Neural cell (in vitro differentiated cells): Measurements from ENCODE around the gene NPFFR1. TPM values are rescaled to one million over a fixed set of nuclear protein-coding genes. Genes with fewer than 3 reads are reported as not detected.

Experiments
- H2AFZ ChIP-seq: fragments of 200-600, 300-800 bp; sonication (generic), shearing (Covaris generic); 2 replicates; pipeline ENCODE4 v1.6.0; 2014; ENCODE audit warnings: low read depth, mild to moderate bottlenecking, antibody characterized with exemption, low read length, moderate library complexity
- H3F3A ChIP-seq: fragments of 200-600 bp; shearing (Covaris generic); 2 replicates; pipeline ENCODE4 v1.6.1; 2016; ENCODE audit warnings: mild to moderate bottlenecking, moderate library complexity, mixed read lengths, antibody characterized with exemption, low read length; ENCODE audit not compliant: insufficient read depth, poor library complexity, severe bottlenecking
- H3K27ac ChIP-seq: fragments of 200-600, 300-800 bp; sonication (generic), shearing (Covaris generic); 2 replicates; pipeline ENCODE4 v1.5.1; 2014; ENCODE audit warnings: mild to moderate bottlenecking, low read length, moderate library complexity
- H3K27me3 ChIP-seq: fragments of 300-800, 200-600 bp; sonication (generic), shearing (Covaris generic); 2 replicates; pipeline ENCODE4 v1.6.0; 2014; ENCODE audit warnings: mild to moderate bottlenecking, low read depth, low read length, moderate library complexity; ENCODE audit not compliant: insufficient read depth
- H3K36me3 ChIP-seq: fragments of 300-800, 200-600 bp; sonication (generic), shearing (Covaris generic); 2 replicates; pipeline ENCODE4 v1.5.1; 2014; ENCODE audit warnings: mild to moderate bottlenecking, antibody characterized with exemption, low read length, moderate library complexity; ENCODE audit not compliant: insufficient read depth
- H3K4me2 ChIP-seq: fragments of 300-800, 200-600 bp; sonication (generic), shearing (Covaris generic); 2 replicates; pipeline ENCODE4 v1.6.0; 2014; ENCODE audit warnings: mild to moderate bottlenecking, low read length
- H3K4me3 ChIP-seq: fragments of 300-800, 200-600 bp; sonication (generic), shearing (Covaris generic); 2 replicates; pipeline ENCODE4 v1.5.1; 2014; ENCODE audit warnings: mild to moderate bottlenecking, low read length, moderate library complexity
- H3K79me2 ChIP-seq: fragments of 200-600 bp; shearing (Covaris generic); replicated peaks from 2 replicates; pipeline ENCODE4 v1.6.0; 2014; ENCODE audit warnings: mild to moderate bottlenecking, low read length, moderate library complexity; ENCODE audit not compliant: insufficient read depth
- H3K9ac ChIP-seq: fragments of 300-800, 200-600 bp; sonication (generic), shearing (Covaris generic); 2 replicates; pipeline ENCODE4 v1.6.1; 2016; ENCODE audit warnings: mild to moderate bottlenecking, low read length, mixed read lengths
- H3K9me2 ChIP-seq: fragments of 200-600 bp; shearing (Covaris generic); 2 replicates; pipeline ENCODE4 v1.6.1; 2016; ENCODE audit warnings: mild to moderate bottlenecking, low read length, mixed read lengths; ENCODE audit not compliant: insufficient read depth
- H3K9me3 ChIP-seq: fragments of 200-600, 300-800 bp; sonication (generic), shearing (Covaris generic); 2 replicates; pipeline ENCODE4 v1.6.1; 2016; ENCODE audit warnings: mild to moderate bottlenecking, mixed run types, low read length, moderate library complexity, mixed read lengths
- H4K20me1 ChIP-seq: fragments of 200-600 bp; shearing (Covaris generic); 2 replicates; pipeline ENCODE4 v1.6.1; 2016; ENCODE audit warnings: mild to moderate bottlenecking, mixed run types; ENCODE audit not compliant: insufficient read depth
- EP300 ChIP-seq: fragments of 450-650 bp; conservative IDR thresholded peaks from 2 replicates; pipeline ENCODE4 v1.6.1; 2014; ENCODE audit warnings: antibody characterized with exemption, mild to moderate bottlenecking, moderate library complexity; ENCODE audit not compliant: poor library complexity, severe bottlenecking
- EZH2 ChIP-seq: fragments of 200-600, 300-800 bp; shearing (Covaris generic), sonication (generic); IDR thresholded peaks from 2 replicates; pipeline ENCODE4 v1.6.1; 2014; ENCODE audit warnings: antibody characterized with exemption, low read length, borderline replicate concordance, mild to moderate bottlenecking; ENCODE audit not compliant: insufficient read depth, poor library complexity, severe bottlenecking
- MXI1 ChIP-seq: fragments of 450-650 bp; conservative IDR thresholded peaks from 2 replicates; pipeline ENCODE4 v1.6.1; 2014; ENCODE audit warnings: antibody characterized with exemption, mild to moderate bottlenecking; ENCODE audit not compliant: poor library complexity, severe bottlenecking
- POLR2AphosphoS5 ChIP-seq: IDR thresholded peaks from 2 replicates; pipeline ENCODE4 v1.6.1; 2012
- RAD21 ChIP-seq: fragments of 450-650 bp; conservative IDR thresholded peaks from 2 replicates; pipeline ENCODE4 v1.6.1; 2014; ENCODE audit warnings: antibody characterized with exemption, mild to moderate bottlenecking, moderate library complexity
- SMC3 ChIP-seq: fragments of 450-650 bp; conservative IDR thresholded peaks from 2 replicates; pipeline ENCODE4 v1.6.1; 2014; ENCODE audit warnings: antibody characterized with exemption, mild to moderate bottlenecking, moderate library complexity; ENCODE audit not compliant: poor library complexity
- TAF1 ChIP-seq: IDR thresholded peaks from 2 replicates; pipeline ENCODE4 v1.6.1; 2012; ENCODE audit warnings: low read depth
- polyA plus RNA-seq: library from polyadenylated mRNA; depleted of rRNA; stranded (reverse); fragments of >200 nt; gene quantifications from 2 replicates; pipeline ENCODE4 v1.2.3, GENCODE V29; 2014
- TF ChIP-seq, protein P1 (sequence below): IDR thresholded peaks from 2 replicates; pipeline ENCODE4 v1.6.1; 2012; ENCODE audit warnings: borderline replicate concordance
- TF ChIP-seq, protein P2 (sequence below): fragments of 450-650 bp; IDR thresholded peaks from 2 replicates; pipeline ENCODE4 v1.5.1; 2014; ENCODE audit warnings: antibody characterized with exemption, mild to moderate bottlenecking, moderate library complexity; ENCODE audit not compliant: poor library complexity, severe bottlenecking

Gene NPFFR1
- polyA plus RNA-seq, 1 donor from 2014 or later: 0.07 TPM

DNA sequence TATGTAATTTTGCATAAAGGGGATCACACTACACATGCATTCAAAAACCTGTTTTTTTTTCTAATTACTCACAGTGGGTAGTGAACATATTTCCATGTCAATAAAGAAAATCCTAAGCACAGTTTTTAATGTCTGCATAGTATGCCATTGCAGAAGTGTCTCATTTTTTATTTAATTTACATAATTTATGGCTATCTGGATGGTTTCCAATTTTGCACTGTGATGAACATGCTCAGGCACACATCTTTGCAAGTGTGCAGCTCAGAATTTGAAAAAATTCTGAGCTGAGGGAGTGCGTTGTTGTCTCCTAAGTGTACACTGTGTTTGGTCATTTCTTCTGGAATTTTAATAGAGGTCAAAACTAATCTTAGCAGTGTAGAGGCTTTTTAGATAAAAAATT, 2.2 kb downstream of the NPFFR1 start:
- Histone ChIP-seq H3K4me3 (no peak overlapping the region), H3K9me3 (no peaks in the 10 kb centered on the region), H3K36me3 (no peaks in the 10 kb centered on the region), H3K9me2 (no peaks in the 10 kb centered on the region), H3K9ac (no peak overlapping the region), H3K4me2 (no peak overlapping the region), H3F3A (no peaks in the 10 kb centered on the region), H3K27me3 (peaks cover 24% of the 10 kb centered on the region), H4K20me1 (no peaks in the 10 kb centered on the region), H3K27ac (no peak overlapping the region), H2AFZ (no peak overlapping the region), H3K79me2 (no peaks in the 10 kb centered on the region)
- TF ChIP-seq, protein P1, sequence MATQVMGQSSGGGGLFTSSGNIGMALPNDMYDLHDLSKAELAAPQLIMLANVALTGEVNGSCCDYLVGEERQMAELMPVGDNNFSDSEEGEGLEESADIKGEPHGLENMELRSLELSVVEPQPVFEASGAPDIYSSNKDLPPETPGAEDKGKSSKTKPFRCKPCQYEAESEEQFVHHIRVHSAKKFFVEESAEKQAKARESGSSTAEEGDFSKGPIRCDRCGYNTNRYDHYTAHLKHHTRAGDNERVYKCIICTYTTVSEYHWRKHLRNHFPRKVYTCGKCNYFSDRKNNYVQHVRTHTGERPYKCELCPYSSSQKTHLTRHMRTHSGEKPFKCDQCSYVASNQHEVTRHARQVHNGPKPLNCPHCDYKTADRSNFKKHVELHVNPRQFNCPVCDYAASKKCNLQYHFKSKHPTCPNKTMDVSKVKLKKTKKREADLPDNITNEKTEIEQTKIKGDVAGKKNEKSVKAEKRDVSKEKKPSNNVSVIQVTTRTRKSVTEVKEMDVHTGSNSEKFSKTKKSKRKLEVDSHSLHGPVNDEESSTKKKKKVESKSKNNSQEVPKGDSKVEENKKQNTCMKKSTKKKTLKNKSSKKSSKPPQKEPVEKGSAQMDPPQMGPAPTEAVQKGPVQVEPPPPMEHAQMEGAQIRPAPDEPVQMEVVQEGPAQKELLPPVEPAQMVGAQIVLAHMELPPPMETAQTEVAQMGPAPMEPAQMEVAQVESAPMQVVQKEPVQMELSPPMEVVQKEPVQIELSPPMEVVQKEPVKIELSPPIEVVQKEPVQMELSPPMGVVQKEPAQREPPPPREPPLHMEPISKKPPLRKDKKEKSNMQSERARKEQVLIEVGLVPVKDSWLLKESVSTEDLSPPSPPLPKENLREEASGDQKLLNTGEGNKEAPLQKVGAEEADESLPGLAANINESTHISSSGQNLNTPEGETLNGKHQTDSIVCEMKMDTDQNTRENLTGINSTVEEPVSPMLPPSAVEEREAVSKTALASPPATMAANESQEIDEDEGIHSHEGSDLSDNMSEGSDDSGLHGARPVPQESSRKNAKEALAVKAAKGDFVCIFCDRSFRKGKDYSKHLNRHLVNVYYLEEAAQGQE: no peak
- TF ChIP-seq EP300: no peak
- TF ChIP-seq SMC3: no peak
- no peak for TF ChIP-seq EZH2
- TF ChIP-seq POLR2AphosphoS5: no peak
- no peak for TF ChIP-seq RAD21
- no peak for TF ChIP-seq TAF1
- TF ChIP-seq, protein P2, sequence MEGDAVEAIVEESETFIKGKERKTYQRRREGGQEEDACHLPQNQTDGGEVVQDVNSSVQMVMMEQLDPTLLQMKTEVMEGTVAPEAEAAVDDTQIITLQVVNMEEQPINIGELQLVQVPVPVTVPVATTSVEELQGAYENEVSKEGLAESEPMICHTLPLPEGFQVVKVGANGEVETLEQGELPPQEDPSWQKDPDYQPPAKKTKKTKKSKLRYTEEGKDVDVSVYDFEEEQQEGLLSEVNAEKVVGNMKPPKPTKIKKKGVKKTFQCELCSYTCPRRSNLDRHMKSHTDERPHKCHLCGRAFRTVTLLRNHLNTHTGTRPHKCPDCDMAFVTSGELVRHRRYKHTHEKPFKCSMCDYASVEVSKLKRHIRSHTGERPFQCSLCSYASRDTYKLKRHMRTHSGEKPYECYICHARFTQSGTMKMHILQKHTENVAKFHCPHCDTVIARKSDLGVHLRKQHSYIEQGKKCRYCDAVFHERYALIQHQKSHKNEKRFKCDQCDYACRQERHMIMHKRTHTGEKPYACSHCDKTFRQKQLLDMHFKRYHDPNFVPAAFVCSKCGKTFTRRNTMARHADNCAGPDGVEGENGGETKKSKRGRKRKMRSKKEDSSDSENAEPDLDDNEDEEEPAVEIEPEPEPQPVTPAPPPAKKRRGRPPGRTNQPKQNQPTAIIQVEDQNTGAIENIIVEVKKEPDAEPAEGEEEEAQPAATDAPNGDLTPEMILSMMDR: no peak
- TF ChIP-seq MXI1: no peak

DNA sequence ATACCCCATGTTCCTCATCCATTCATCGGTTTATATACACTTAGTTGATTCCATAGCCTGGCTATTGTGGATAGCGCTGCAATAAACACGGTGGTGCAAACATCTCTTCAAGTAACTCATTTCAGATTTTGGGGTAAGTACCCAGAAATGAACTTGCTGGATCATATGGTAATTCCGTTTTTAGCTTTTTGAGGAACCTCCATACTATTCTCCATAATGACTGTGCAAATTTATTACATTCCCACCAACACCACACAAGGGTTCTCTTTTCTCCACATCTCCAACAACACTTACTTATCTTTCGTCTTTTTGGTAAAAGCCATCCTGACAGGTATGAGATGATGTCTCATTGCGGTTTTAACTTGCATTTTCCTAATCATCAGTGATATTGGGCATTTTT, 3.7 kb downstream of the NPFFR1 start:
- Histone ChIP-seq H3K4me2 (no peak overlapping the region), H3K36me3 (no peaks in the 10 kb centered on the region), H2AFZ (no peak overlapping the region), H3K27ac (no peak overlapping the region), H3K9me3 (peaks cover 6% of the 10 kb centered on the region), H3K9ac (no peak overlapping the region), H4K20me1 (no peaks in the 10 kb centered on the region), H3K27me3 (peaks cover 24% of the 10 kb centered on the region), H3K9me2 (no peaks in the 10 kb centered on the region), H3F3A (no peaks in the 10 kb centered on the region), H3K4me3 (no peak overlapping the region), H3K79me2 (no peaks in the 10 kb centered on the region)
- TF ChIP-seq SMC3: no peak
- TF ChIP-seq MXI1: no peak
- TF ChIP-seq RAD21: no peak
- TF ChIP-seq, protein P1: no peak
- TF ChIP-seq EZH2: no peak
- TF ChIP-seq EP300: no peak
- TF ChIP-seq, protein P2: no peak
- no peak for TF ChIP-seq TAF1
- TF ChIP-seq POLR2AphosphoS5: no peak
